Neural progenitor cell (in vitro differentiated cells): ENCODE results near the gene HIRA. TPM values are rescaled to one million over a fixed set of nuclear protein-coding genes. Genes with fewer than 3 reads are reported as not detected.
"Not testable (repeated sequence)": the region's sequence is repeated elsewhere in the genome, so short reads cannot be mapped to it uniquely, and the experiment has no call there.

ENCODE experiments used
- DNase-seq: peaks from one replicate; pipeline ENCODE4 v3.0.0-alpha.2; 2016; ENCODE audit warnings: low spot score
- H2AFZ ChIP-seq: fragments of 200-600 bp; sonication (generic); replicated peaks from 2 replicates; pipeline ENCODE4 v1.6.1; 2016; ENCODE audit warnings: antibody characterized with exemption
- H3F3A ChIP-seq: fragments of 200-600 bp; sonication (generic); 2 replicates; pipeline ENCODE4 v1.6.1; 2016; ENCODE audit warnings: antibody characterized with exemption, low read depth
- H3K27ac ChIP-seq: fragments of 200-600 bp; sonication (generic); 2 replicates; pipeline ENCODE4 v1.5.1; 2016; ENCODE audit warnings: mild to moderate bottlenecking
- H3K27me3 ChIP-seq: fragments of 200-600 bp; sonication (generic); 2 replicates; pipeline ENCODE4 v1.6.1; 2016; ENCODE audit warnings: mild to moderate bottlenecking, moderate library complexity
- H3K36me3 ChIP-seq: fragments of 200-600 bp; sonication (generic); 2 replicates; pipeline ENCODE4 v1.5.1; 2016
- H3K4me1 ChIP-seq: fragments of 200-600 bp; sonication (generic); 2 replicates; pipeline ENCODE4 v1.6.1; 2016; ENCODE audit warnings: mixed run types
- H3K4me2 ChIP-seq: fragments of 200-600 bp; sonication (generic); 2 replicates; pipeline ENCODE4 v1.6.1; 2016
- H3K4me3 ChIP-seq: fragments of 200-600 bp; sonication (generic); 2 replicates; pipeline ENCODE4 v1.5.1; 2016
- H3K79me2 ChIP-seq: fragments of 200-600 bp; sonication (generic); 2 replicates; pipeline ENCODE4 v1.6.1; 2016; ENCODE audit warnings: low read depth
- H3K9ac ChIP-seq: fragments of 200-600 bp; sonication (generic); 2 replicates; pipeline ENCODE4 v1.6.1; 2016
- H3K9me3 ChIP-seq: fragments of 200-600 bp; sonication (generic); 2 replicates; pipeline ENCODE4 v1.5.1; 2016; ENCODE audit warnings: low read depth
- H4K20me1 ChIP-seq: fragments of 200-600 bp; sonication (generic); 2 replicates; pipeline ENCODE4 v1.6.1; 2016; ENCODE audit warnings: low read depth
- H3K27ac Mint-ChIP-seq: 3 replicates; pipeline ENCODE4 v1.8.0; 2021; ENCODE audit warnings: mixed read lengths
- H3K27me3 Mint-ChIP-seq: 2 replicates; pipeline ENCODE4 v1.8.0; 2022; ENCODE audit warnings: low read depth, mild to moderate bottlenecking, inconsistent platforms, moderate library complexity, mixed read lengths; ENCODE audit not compliant: insufficient read depth
- H3K36me3 Mint-ChIP-seq: 3 replicates; pipeline ENCODE4 v1.8.0; 2021; ENCODE audit warnings: mixed read lengths
- H3K4me1 Mint-ChIP-seq: 3 replicates; pipeline ENCODE4 v1.8.0; 2021; ENCODE audit warnings: mixed read lengths
- H3K4me3 Mint-ChIP-seq: 3 replicates; pipeline ENCODE4 v1.8.0; 2021; ENCODE audit warnings: mild to moderate bottlenecking, moderate library complexity, mixed read lengths
- H3K9me3 Mint-ChIP-seq: 3 replicates; pipeline ENCODE4 v1.8.0; 2020; ENCODE audit warnings: mixed read lengths
- EZH2 ChIP-seq: fragments of 200-600 bp; sonication (generic); IDR thresholded peaks from 2 replicates; pipeline ENCODE4 v1.6.1; 2017; ENCODE audit warnings: antibody characterized with exemption, mild to moderate bottlenecking, moderate library complexity
- EZH2phosphoT487 ChIP-seq: fragments of 200-600 bp; sonication (generic); IDR thresholded peaks from 2 replicates; pipeline ENCODE4 v1.6.1; 2017; ENCODE audit warnings: antibody characterized with exemption
- total RNA-seq: library from RNA; depleted of rRNA; stranded (reverse); fragments of >200 nt; gene quantifications from 2 replicates; pipeline ENCODE4 v1.2.3, GENCODE V29; 2015; ENCODE audit warnings: low replicate concordance
- TF ChIP-seq, protein P1 (sequence below): fragments of 200-600 bp; sonication (generic); IDR thresholded peaks from 2 replicates; pipeline ENCODE4 v1.5.1; 2017; ENCODE audit warnings: antibody characterized with exemption, mild to moderate bottlenecking

HIRA gene
- total RNA-seq, 1 donor from 2014 or later, result 18.9 TPM

DNA sequence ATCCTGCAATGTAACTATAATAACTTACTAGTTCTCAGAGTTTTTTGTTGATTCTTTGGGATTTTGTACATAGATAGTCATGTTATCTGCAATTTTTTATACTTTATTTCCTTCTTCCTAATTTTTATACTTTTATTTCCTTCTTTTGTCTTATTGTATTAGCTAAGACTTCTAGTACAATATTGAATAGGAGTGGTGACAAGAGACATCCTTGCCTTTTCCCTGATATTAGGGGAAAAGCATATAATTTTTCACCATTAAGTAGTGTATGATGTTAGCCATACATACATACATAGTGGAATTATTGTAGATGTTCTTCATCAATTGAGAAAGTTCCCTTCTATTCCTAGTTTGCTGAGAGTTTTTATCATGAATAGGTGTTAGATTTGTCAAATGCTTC lies 112.3 kb downstream of the HIRA start:
- Mint-ChIP-seq H3K9me3 (peaks cover 19% of the 10 kb centered on the region), H3K4me1 (no peaks in the 10 kb centered on the region), H3K27ac (no peak overlapping the region), H3K36me3 (peaks cover 12% of the 10 kb centered on the region), H3K27me3 (peaks cover 3% of the 10 kb centered on the region), H3K4me3 (no peak overlapping the region)
- H3K27ac ChIP-seq, result no peak overlapping the region
- no peaks in the 10 kb centered on the region for H3F3A ChIP-seq
- no peak overlapping the region for H2AFZ ChIP-seq
- no peaks in the 10 kb centered on the region for H3K4me1 ChIP-seq
- no peaks in the 10 kb centered on the region for H3K27me3 ChIP-seq
- TF ChIP-seq, protein P1, sequence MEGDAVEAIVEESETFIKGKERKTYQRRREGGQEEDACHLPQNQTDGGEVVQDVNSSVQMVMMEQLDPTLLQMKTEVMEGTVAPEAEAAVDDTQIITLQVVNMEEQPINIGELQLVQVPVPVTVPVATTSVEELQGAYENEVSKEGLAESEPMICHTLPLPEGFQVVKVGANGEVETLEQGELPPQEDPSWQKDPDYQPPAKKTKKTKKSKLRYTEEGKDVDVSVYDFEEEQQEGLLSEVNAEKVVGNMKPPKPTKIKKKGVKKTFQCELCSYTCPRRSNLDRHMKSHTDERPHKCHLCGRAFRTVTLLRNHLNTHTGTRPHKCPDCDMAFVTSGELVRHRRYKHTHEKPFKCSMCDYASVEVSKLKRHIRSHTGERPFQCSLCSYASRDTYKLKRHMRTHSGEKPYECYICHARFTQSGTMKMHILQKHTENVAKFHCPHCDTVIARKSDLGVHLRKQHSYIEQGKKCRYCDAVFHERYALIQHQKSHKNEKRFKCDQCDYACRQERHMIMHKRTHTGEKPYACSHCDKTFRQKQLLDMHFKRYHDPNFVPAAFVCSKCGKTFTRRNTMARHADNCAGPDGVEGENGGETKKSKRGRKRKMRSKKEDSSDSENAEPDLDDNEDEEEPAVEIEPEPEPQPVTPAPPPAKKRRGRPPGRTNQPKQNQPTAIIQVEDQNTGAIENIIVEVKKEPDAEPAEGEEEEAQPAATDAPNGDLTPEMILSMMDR, result no peak
- TF ChIP-seq EZH2phosphoT487, result no peak
- no peak for TF ChIP-seq EZH2
- no peaks in the 10 kb centered on the region for H4K20me1 ChIP-seq
- H3K9ac ChIP-seq, result no peak overlapping the region
- no peak overlapping the region for H3K4me3 ChIP-seq
- DNase-seq, result no peak
- H3K79me2 ChIP-seq, result no peaks in the 10 kb centered on the region
- no peak overlapping the region for H3K4me2 ChIP-seq
- no peaks in the 10 kb centered on the region for H3K36me3 ChIP-seq
- peaks cover 18% of the 10 kb centered on the region for H3K9me3 ChIP-seq

DNA sequence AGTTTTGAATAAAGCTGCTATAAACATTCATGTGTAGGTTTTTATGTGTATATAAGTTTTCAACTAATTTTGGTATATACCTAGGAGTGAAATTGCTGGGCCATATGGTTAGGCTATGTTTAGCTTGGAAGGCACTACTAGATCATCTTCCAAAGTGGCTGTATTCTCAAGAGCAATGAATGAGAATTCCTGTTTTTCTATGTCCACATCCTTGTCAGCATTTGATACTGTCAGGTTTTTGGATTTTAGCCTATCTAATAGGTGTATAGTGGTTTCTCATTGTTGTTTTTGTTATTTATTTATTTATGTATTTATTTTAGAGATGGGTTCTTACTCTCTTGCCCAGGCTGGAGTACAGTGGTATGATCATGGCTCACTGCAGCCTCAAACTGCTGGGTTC lies 113.7 kb downstream of the HIRA start:
- H3K27ac Mint-ChIP-seq, result no peak overlapping the region
- DNase-seq, result no peak
- H3K27me3 ChIP-seq, result no peaks in the 10 kb centered on the region
- no peak overlapping the region for H3K4me3 ChIP-seq
- no peak overlapping the region for H2AFZ ChIP-seq
- no peak for TF ChIP-seq EZH2
- no peak for TF ChIP-seq EZH2phosphoT487
- TF ChIP-seq, protein P1, result no peak
- H3K27me3 Mint-ChIP-seq, result peaks cover 3% of the 10 kb centered on the region
- H3F3A ChIP-seq, result no peaks in the 10 kb centered on the region
- H3K4me1 Mint-ChIP-seq, result no peaks in the 10 kb centered on the region
- H3K4me1 ChIP-seq, result no peaks in the 10 kb centered on the region
- no peak overlapping the region for H3K9ac ChIP-seq
- peaks cover 12% of the 10 kb centered on the region for H3K36me3 Mint-ChIP-seq
- H3K9me3 Mint-ChIP-seq, result peaks cover 19% of the 10 kb centered on the region
- no peaks in the 10 kb centered on the region for H4K20me1 ChIP-seq
- no peaks in the 10 kb centered on the region for H3K36me3 ChIP-seq
- no peak overlapping the region for H3K27ac ChIP-seq
- peaks cover 14% of the 10 kb centered on the region for H3K9me3 ChIP-seq
- no peaks in the 10 kb centered on the region for H3K79me2 ChIP-seq
- no peak overlapping the region for H3K4me3 Mint-ChIP-seq
- H3K4me2 ChIP-seq, result no peak overlapping the region

DNA sequence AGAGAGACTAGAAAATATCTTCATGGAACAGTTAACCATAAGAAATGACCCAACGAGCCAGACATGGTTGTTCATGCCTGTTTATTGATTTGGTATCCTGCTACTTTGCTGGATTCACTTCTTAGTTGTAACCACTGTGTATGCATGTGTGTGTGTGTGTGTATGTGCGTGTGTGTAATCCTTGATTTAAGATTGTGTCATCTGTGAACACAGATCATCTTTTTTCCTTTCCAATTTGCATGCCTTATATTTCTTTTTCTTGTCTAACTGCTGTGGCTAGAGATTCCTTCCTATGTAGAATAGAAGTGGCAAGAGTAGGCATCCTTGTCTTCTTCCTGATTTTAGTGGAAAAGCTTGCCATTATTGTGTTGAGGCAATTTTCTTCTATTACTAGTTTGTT lies 123.7 kb downstream of the HIRA start:
- Mint-ChIP-seq H3K27ac (no peak overlapping the region), H3K36me3 (no peaks in the 10 kb centered on the region), H3K4me1 (no peaks in the 10 kb centered on the region), H3K4me3 (no peak overlapping the region), H3K9me3 (no peaks in the 10 kb centered on the region), H3K27me3 (no peaks in the 10 kb centered on the region)
- TF ChIP-seq EZH2phosphoT487, result no peak
- no peak for TF ChIP-seq EZH2
- TF ChIP-seq, protein P1, result no peak
- Histone ChIP-seq H3K27me3 (no peaks in the 10 kb centered on the region), H3K4me1 (no peaks in the 10 kb centered on the region), H3K36me3 (no peaks in the 10 kb centered on the region), H4K20me1 (no peaks in the 10 kb centered on the region), H3K9ac (no peak overlapping the region), H3F3A (no peaks in the 10 kb centered on the region), H3K27ac (no peak overlapping the region), H3K4me3 (no peak overlapping the region), H3K9me3 (no peaks in the 10 kb centered on the region), H3K4me2 (no peak overlapping the region), H2AFZ (no peak overlapping the region), H3K79me2 (no peaks in the 10 kb centered on the region)
- DNase-seq, result no peak

DNA sequence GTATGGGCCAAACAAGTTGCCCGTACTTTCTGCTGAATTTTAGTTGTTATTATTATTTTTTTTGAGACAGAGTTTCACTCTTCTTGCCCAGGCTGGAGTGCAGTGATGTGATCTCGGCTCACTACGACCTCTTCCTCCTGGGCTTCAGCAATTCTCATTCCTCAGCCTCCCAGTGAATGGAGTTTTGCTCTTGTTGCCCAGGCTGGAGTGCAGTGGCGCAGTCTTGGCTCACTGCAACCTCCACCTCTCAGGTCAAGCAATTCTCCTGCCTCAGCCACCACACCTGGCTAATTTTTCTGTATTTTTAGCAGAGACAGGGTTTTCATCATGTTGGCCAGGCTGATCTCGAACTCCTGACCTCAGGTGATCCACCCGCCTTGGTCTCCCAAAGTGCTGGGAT lies 125.0 kb downstream of the HIRA start:
- H3K4me3 Mint-ChIP-seq, H3K4me1 ChIP-seq, H3K36me3 Mint-ChIP-seq, H3K4me2 ChIP-seq, H3K36me3 ChIP-seq, H3K79me2 ChIP-seq, DNase-seq, H3K27me3 ChIP-seq, H3K27me3 Mint-ChIP-seq, H3K9ac ChIP-seq, H3K27ac ChIP-seq, H3F3A ChIP-seq, H4K20me1 ChIP-seq, H3K27ac Mint-ChIP-seq, H3K4me1 Mint-ChIP-seq, H3K4me3 ChIP-seq, H3K9me3 ChIP-seq, H3K9me3 Mint-ChIP-seq, H2AFZ ChIP-seq: not testable (repeated sequence)
